GM19043 (cell line): ENCODE data around the gene MESD.

Source experiments
- ATAC-seq: cut with Tn5 transposase; IDR thresholded peaks from one replicate; pipeline ENCODE4 v1.9.1; 2021; ENCODE audit warnings: low read depth; ENCODE audit not compliant: unreplicated experiment

MESD gene

DNA sequence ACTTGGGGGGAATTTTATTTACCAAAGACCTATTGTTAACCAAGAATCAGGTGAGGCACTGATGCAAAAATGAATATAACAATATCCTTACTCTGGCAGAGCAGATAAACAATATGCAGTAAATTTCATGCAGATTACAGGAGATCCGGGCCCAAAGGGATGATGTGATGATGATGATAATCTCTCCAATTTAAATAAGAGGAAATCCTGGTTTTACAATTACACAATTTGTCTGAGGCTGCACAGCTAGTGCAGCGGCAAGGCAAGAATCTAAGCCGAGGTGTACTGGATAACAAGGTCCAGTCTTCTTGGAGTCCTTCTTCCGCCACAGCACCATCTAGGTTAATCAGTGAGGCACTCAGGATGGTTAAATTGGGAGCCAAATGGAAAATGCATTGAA, 2.4 kb upstream of the MESD start:
- ATAC-seq: no peak

DNA sequence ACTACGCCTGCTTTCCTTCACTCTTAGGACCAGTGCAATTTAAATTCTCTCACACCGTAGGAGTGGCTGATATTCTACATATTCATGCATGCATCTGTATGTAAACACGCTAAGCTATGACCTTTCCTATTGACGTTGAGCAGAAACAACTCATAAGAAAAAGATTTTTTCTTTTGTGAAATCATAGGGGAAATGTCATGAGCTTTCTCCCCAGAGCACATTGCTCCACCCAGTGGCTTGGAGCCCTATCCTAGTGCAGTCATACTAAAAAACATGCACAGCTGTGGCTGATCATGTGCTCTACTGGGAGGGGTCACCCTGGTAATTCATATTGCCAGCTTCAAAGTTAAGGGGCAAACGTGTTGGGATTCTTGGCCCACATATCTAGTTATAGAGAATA, 1.8 kb upstream of the MESD start:
- ATAC-seq: no peak

DNA sequence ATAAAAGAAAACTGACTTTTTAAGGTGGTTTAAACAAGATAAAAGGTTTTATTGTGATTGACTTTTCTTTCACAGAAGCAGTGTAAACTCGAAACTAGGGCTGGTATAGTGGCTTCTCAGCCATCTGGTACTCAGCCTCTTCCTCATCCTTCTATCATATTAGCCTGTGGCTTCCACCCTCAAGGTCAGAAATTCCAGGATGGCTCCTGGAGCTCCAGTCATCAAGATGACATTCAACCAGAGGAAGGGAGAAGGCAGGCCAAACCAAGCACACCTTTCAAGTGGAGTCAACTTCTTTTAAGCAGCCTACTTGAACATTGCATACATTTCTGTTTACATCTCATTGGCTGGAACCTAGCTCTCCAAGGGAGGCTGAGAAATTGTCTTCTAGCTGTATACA, 1.3 kb upstream of the MESD start:
- ATAC-seq: no peak

DNA sequence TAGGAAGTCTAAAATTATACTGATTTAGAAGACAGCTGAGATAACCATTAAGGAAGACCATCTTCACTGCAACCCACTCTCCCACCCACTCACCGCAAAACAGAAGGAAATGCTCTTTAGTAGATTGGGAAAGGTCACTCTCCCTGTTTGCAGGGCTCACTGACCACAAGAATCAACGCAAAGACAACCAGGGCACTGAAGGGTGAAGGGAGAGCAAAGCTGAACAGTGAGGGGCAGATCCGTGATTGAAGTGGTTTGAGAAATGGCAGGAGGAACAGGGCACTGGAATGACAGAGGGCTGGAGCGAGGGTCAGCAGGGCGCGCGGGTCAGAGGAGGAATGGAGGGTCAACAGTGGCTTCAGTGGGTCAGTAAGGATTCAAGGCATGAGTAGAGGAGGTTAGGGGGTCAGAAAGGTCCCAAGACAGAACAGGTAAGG, 520 bp downstream of the MESD start:
- ATAC-seq: no peak

DNA sequence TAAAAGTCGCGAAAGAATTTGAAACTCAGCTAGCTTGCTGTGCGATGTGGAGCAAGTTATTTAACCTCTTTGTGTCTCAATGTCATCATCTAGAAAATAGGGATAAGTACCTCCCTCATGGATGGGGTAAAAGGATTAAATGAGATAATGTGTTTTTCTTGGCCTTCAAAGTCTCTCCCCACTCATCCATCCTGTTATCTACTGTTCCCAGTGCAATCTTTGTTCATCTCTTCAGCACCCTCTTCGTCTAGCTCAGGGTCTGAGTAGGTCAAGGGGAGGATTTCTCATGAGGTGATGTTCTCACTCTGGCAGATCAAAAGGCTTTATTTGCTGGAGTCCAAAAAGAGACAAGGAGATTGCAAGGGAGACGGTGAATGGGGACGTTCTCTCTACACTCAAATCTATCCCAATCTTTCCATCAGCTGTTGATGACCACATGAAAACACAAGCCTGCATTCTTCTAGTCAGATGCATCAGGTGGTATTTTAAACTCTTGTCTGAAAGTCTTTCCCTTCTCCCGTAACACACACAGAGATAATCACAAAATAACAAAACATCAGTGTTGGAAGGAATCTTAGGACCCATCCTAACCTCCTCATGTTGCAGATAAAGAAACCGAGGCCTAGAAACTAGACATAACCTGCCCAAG, 1.3 kb downstream of the MESD start:
- ATAC-seq: no peak

DNA sequence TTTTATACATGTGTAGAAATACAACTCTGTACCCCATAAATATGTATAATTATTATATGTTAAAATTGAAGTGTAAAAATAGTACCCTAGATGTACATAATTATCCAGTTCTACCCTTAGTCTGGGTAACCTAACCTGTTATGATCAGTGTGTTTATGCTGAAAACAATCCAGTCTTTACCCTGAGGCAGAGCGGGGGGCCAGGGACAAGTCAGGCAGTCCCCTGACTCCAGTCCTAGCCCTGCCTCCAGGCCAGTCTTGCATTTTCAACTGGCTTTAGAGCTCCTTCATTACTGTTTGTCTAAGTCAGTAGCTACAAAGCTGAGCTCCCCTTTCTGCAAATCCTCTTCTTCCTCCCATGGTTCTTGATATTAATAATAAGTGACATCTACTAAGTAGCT, 3.1 kb downstream of the MESD start:
- no peak for ATAC-seq

DNA sequence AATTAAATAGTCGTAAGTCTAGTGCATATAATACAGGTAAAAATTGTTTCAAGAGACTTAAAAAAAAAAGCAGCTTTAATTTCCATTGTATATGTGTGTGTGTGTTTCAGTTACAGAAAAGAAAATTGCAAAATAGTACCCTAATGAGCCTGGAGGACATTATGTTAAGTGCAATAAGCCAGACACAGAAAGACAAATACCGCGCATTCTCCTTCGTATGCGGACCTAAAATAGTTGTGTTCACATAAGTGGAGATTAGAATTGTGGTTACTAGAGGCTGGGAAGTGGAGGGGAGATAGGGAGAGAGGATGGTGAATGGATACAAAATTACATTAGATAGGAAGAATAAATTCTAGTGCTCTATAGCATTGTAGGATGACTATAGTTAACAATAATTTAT, 3.6 kb downstream of the MESD start:
- no peak for ATAC-seq

DNA sequence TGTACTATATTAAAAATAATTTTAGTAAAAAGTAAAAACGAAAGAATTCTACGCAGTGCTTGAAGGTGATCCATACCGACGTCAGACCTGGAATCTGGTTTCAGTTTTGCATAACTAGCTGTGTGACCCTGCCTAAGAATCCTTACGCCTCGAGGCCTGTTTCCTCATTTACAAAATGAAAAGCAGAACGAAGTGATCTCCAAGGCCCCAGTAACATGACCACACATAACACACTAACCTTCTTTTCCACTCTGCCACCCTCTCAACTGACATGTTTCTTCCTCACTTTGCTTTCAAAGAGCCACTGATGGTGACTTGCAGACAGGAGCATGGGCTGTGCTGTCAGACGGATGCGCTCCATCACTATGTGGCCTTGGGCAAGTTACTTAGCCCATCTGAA, 4.8 kb downstream of the MESD start:
- no peak for ATAC-seq

DNA sequence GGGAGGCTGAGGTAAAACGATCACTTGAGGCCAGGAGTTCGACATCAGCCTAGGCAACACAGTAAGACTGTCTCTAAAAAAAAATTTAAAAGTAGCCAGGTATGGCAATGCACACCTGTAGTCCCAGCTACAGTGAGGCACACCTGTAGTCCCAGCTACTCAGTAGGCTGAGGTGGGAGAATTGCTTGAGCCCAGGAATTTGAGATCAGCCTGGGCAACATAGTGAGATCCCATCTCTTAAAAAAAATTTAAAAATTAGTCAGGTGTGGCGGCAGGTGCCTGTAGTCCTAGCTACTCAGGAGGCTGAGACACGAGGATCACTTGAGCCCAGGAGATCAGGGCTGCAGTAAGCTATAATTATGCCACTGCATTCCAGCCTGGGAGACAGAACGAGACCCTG, 6.8 kb downstream of the MESD start:
- ATAC-seq: no peak

DNA sequence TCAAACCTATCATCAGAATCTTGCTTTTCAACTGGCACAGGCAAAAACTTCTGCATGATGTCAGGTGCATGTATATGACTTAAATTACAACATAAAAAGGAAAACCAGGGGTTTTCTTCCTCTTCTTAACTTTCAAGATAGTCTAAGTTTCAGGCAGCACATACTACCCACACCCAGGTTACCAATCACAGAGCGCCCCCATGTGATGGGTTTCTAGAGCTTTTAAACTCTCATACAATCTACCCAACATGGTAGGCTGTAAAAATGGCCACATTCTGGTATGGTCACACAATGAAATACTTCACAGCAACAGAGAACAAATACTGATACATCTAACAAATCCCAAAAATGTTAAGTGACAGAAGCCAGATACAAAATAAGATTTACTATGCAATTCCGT, 7.4 kb downstream of the MESD start:
- no peak for ATAC-seq

DNA sequence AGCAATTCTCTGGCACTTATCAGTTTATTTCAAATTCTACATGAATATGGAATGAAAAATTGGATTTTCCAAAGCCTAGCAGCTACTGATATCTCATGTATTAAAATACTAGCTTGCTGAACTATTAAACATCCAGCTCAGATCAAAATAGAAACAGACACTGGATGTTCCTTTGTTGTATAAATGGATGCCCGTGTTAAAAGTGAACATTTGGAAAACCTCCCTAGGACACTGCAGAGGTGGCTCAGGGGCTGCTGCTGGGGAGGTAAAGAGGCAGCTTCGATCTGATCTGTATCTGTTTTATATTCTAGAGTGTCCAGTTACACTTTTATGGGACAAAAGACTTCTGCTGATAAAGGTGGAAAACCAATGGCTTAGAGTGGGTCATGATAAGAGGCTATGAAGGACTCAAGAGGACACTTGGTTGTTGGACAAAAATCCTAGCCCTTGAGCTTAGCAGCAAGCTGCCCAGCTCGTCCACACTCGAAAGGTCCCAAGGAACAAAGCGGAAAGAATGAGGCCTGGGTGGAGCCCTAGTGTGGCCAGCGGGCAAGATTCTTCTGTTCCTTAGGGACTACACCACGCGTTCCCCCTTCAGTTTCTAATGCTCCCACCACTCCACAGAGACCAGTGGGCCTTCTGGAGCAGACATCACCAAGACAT, 9.9 kb downstream of the MESD start:
- no peak for ATAC-seq

DNA sequence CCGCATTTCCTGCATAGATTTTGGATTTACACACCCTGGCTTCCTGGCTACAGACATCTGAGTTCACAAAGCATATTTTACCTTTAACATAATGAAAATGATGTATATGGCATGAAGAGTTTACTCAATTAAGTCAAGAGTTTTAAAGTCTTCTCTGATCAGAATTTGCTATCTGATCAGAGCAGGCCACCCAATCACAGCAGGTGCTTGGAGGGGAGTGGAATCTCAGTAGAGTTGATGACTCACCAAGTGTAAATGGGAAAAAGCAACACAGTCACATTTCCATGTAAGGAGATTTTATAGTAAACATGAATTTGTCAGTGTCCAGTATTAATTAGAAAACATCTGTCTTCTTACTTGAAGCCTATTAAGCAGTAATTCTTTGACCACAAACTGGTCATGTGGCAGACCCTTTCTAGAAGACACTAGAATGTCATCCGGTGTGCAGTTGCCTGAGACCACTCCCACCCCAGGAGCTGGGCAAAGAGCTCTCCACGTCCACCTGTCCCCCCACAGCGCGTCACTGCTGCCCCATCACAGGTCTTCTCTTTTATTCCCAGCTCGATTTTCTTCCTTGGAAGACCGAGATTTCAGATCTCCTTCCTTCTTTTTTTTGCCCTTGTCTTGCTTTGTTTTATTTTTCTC, 10.8 kb downstream of the MESD start:
- no peak for ATAC-seq

DNA sequence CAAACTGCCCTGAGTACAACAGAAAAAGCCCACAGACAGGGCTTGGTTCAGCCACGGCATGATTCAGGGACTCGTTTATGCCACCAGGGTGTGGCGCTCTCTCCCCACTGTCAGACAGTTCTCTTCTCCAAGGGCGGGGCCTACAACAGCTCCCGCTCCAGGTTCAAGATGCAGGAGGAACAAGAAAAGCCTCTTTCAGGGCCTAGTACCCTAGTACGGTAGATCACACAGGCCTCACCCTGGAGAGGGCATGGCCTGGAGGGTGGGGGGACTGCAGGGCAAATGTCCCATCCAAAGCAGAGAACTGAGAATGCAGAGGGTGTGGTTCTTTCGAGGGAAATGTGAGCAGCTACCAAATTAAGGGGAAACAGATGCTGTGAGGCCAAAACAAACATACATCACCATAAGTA, 12.0 kb downstream of the MESD start:
- no peak for ATAC-seq

DNA sequence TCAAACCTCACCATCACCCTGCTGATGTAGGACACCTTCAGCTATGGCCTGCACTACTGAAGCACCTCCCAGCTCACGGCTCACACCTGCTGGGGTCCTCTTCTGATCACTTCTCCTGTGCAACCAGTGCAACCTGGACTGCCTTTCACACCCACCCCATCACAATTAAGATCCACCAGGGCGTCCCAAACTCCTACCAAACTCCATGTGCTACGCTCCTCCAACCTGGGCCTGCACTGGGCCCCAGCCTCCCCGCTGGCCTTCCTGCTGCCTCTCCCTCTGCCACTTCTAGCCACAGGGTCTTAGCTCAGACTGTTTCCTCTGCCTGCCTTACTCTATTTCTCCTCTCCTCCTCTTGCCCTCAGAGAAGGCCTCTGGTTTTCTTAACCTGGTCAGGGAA, 12.8 kb downstream of the MESD start:
- no peak for ATAC-seq

DNA sequence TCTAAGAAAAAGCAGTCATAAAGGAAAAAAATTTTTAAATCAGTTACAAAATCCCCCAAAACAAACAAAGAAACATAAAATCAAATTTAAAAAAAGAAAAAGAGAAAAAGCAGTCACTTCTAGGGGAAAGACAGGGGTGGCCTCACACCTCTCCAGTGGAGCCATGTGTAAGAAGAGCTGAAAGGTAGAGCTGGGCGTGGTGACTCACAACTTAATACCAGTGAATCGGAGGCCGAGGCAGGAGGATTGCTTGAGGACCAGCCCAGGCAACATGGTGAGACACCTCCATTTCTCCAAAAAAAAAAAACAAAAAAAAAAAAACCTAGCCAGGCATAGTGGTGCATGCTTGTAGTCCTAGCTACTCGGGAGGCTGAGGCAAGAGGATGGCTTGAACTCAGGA, 14.7 kb downstream of the MESD start:
- ATAC-seq: no peak

DNA sequence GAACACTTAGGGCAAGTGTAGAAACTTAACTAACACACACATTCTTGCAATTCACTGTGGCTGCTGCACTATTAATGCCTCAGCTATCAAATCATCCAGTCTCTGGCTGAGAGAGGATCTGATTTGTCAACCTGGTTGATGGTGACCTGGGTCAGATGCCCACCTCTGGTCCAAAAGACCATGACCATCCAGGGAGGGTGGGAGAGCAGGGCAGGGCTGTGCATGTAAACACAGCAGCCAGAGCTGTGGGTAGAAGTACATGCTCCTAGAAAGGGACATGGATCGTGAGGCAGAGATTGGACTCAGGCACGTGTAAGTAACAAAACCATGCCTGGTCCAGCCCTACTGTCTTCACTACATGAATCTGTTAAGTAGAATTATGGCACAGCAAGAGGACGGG, 17.3 kb downstream of the MESD start:
- ATAC-seq: no peak

DNA sequence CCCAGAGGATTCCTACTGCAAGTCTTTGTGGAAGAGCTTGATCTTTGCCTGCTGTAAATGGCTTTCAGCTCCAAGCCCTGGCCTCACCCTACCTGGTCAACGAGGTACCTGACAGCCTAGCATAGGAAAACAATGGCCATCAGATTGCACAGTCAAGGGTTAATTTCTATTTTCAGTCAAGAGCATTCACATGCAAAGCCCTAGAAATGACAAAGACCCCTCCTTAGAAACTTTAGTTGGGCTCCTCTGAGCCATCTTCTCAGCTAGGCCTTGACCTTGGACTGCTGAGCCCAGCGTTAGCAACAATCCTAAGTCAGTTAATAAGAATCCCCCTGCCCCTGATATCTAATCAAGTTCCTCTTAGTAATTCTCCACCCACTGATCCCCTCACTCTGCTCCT, 18.5 kb downstream of the MESD start:
- ATAC-seq: no peak

DNA sequence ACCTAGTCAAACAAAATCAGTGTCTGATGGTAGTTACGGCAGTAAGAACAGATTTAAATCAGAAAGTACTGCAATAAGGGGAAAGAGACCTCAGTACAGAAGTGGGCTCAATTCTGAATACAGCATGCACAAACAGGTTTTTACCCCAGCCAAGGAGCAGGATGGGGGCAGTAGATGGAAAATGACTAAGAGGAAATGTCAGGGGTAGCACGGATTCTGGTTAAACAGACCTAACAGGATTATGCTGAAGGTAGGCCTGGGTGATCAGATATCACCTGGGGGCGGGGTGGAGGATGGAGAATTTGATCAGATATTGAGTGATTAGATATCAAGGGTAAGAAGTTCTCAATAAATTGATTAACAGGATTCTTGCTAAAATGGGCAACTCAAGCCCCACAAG, 19.0 kb downstream of the MESD start:
- ATAC-seq: no peak

DNA sequence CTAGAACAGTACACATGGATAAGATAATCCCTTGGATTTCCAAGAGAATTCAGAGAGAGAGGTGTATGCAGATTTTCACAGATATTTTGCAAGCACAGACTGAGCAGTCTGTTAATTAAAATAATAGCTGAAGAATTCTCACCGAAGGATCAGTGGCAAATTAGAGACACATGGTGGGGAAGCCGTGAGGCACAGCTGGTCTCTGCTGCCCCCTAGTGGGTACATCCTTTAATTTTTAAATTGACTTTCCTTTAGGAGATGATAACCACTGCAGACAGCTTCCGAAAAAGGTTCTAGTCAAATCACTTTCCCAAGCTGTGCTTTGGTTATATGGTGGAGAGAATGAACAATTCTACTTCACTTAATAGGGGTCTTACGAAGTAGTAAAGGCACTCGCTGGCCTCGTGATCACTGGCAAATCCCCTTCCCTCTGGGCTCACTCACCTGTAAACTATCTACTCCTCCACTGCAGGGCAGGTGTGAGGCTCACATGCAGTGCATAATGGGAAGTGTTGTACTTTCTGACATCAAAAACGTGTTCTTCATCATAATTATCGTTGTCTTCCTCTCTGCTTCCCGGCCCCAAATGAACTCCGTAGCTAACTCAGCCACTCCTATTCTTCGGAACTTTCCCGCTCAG, 19.5 kb downstream of the MESD start:
- peak; percentile 63 for ATAC-seq

DNA sequence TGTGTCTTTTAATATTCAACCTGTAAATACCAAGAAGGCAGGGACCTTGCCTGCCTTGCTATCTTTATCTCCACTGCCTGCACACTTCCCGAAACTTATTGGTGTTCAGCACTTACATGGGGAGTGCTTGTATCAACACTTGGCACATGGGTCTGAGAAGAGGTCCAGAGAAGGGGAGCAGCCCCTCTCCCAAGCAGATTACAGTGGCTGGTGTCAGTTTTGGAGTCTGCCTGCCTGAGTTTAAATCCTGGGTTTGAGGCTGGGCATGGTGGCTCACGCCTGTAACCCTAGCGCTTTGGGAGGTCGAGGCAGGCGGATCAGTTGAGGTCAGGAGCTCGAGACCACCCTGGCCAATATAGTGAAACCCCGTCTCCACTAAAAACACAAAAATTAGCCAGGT, 20.3 kb downstream of the MESD start:
- ATAC-seq: no peak

DNA sequence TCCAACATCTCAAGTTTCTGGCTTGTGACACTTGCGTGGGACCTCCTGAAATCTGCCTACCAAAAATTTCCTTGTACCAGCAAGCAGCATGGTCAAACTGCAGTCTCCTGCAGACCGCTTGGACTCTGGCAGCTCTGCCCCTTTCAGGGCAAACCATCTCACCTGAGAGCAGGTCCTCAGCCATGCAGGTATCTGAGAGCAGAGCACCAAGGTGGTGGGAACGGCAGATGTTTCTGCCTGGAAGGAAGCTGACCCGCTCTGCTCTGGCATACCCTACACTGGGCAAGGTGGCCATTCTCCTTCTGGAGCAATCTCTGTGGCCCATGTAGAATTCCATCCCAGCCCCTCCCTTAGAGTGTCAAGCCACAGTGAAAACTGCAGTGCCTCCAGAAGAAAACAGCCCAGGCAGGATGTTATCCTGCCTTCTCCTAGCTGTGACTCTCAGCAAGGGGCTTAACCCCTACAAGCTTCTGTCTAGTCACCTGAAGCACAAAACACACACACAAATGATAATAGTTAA, 21.6 kb downstream of the MESD start:
- ATAC-seq: no peak

DNA sequence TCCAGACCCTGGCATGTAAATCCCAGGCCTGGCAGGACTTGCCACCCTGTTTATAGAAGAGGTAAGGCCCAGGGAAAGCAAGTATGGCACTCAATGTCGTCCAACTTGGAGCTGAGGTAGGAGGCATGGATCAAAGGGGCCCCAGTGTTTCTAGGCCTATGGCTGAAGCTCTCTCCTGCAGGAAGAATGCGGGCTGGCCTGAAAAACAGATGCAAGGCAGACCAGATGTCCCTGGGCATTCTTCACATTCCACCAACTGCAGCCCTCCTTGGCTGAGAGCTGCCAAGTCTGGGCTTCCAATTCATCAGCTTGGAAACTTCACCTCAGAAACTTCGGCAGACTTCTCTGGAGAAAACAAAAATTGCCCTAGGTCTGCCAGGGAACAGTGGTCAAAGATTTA, 22.2 kb downstream of the MESD start:
- ATAC-seq: no peak
